ENCODE measurements around the gene AMN.

DNA sequence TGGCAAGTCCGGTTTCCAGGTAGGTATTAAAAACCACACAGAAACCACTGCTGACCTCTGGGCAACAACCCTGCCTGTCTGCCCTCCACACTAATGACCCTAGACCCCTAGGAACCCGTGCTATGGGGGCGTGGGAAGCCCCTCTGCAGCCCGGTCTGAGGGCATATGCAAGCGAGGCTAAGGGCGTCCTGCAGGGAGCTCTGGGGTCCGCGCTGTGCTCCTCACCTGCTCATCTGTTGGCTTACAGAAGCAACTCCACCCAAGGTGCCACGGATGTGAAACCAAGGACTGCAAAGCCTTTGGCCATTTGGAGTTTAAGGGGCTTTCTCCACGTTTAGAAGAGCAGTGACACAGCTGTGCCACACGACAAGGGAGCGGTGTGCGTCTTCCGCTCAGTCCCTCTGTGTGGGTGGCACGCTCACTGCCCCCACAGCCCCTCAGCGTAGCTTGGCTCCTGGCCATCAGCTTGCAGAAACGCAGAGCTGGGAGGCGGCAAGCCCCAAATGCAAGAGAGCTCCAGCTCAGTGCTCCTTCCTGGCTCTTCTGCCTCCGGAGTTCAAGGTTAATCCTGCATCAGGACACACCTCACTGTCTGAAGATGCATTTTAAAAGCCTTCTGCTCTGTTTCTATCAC is 18.4 kb downstream of the AMN start:
- no peak for TF ChIP-seq EGR1 (conservative IDR thresholded peaks at IDR 0.05)
- TF ChIP-seq POLR2AphosphoS2 (IDR thresholded peaks at IDR 0.05; ENCODE audit: low read length), result no peak
- no peak for TF ChIP-seq POLR2A (conservative IDR thresholded peaks at IDR 0.05)
- TF ChIP-seq, protein P1, sequence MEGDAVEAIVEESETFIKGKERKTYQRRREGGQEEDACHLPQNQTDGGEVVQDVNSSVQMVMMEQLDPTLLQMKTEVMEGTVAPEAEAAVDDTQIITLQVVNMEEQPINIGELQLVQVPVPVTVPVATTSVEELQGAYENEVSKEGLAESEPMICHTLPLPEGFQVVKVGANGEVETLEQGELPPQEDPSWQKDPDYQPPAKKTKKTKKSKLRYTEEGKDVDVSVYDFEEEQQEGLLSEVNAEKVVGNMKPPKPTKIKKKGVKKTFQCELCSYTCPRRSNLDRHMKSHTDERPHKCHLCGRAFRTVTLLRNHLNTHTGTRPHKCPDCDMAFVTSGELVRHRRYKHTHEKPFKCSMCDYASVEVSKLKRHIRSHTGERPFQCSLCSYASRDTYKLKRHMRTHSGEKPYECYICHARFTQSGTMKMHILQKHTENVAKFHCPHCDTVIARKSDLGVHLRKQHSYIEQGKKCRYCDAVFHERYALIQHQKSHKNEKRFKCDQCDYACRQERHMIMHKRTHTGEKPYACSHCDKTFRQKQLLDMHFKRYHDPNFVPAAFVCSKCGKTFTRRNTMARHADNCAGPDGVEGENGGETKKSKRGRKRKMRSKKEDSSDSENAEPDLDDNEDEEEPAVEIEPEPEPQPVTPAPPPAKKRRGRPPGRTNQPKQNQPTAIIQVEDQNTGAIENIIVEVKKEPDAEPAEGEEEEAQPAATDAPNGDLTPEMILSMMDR (IDR thresholded peaks at IDR 0.05 in 2 of 3, conservative IDR thresholded peaks at IDR 0.05 in 1 of 3; ENCODE audit: insufficient read depth in 2 of 3, low read depth in 1 of 3, low read length in 3 of 3), result no peak
- TF ChIP-seq GTF2F1 (IDR thresholded peaks at IDR 0.05; ENCODE audit: low read depth, low read length), result no peak
- TF ChIP-seq, protein P2, sequence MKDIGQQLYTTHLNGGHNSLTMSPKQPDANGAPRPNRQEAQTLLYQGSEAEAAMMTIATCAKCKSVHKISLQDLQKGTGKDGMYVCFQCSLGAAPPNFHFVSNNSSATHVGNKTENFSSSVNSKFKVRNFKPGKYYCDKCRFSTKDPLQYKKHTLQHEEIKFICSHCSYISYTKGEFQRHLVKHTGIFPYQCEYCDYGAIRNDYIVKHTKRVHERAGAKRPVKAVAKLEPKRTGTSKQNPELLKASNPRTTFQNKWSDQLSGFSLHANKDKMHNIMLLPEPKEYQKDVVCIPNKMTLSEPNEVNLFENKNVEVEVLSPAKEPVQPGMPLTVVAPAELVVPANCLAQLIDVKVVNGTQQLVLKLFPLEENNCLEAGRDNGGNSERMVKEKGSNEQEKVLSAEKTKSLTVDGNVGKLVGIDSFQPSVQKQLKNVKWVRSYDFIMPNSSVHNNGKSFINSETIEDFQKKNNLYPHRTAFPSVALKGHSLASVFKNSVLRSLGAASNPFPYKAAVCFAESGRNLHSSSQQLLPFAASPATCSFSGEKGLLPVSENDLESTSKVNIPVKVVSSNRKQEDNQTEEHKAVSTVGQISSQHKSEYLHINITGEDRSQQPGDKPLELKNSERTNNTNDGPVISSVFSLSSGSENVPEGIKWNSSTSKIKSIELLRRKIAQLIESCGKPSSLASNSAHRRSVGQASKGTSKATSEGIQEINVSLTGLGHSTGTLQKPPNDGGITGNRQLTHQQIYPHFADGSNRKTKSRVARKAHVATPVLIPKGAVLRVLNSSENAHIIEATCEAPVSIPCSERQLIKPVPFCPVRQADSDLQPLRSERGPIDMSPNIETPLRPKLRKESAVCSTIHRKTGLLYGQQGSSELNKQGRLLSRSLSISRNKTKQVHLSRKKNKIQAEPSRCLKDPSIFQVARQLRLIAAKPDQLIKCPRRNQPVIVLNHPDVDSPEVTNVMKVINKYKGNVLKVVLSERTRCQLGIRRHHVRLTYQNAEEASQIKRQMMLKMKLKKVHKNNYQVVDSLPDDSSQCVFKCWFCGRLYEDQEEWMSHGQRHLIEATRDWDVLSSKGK (CRISPR knock-in tag; IDR thresholded peaks at IDR 0.05), result no peak
- TF ChIP-seq, protein P3, sequence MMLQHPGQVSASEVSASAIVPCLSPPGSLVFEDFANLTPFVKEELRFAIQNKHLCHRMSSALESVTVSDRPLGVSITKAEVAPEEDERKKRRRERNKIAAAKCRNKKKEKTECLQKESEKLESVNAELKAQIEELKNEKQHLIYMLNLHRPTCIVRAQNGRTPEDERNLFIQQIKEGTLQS (IDR thresholded peaks at IDR 0.05), result no peak
- TF ChIP-seq, protein P3 (CRISPR knock-in tag; conservative IDR thresholded peaks at IDR 0.05), result no peak
- TF ChIP-seq NR3C1 (CRISPR knock-in tag; IDR thresholded peaks at IDR 0.05), result no peak
- TF ChIP-seq ADNP (tag; IDR thresholded peaks at IDR 0.05), result no peak
- TF ChIP-seq NFE2 (IDR thresholded peaks at IDR 0.05; ENCODE audit: low read depth), result no peak
- no peak for TF ChIP-seq ILF3 (IDR thresholded peaks at IDR 0.05; ENCODE audit: borderline replicate concordance)
- no peak for TF ChIP-seq EZH2 (IDR thresholded peaks at IDR 0.05; ENCODE audit: borderline replicate concordance, low read depth, low read length)
- TF ChIP-seq KLF16 (IDR thresholded peaks at IDR 0.05), result no peak
